Activated CD8-positive, alpha-beta memory T cell treated with anti-CD3 and anti-CD28 coated beads for 36 hours (primary cell): ENCODE results near the gene BLMH. TPM values are rescaled to one million over a fixed set of nuclear protein-coding genes. Genes with fewer than 3 reads are reported as not detected.

ENCODE experiments used
- total RNA-seq, 2 experiments: library from RNA; stranded (reverse); gene quantifications; one replicate each; pipeline ENCODE4 v1.2.3, GENCODE V29; 2021

Gene BLMH
- total RNA-seq, 2 experiments from 2014 or later, result 75.6 to 75.7 TPM

Other genes with a start within 250 kb of the BLMH start
- 10 to 100 TPM; 25.3 to 26.2 TPM for gene NSRP1, start 175.1 kb downstream of the BLMH start, total RNA-seq
- gene SLC6A4, start 56.2 kb downstream of the BLMH start, total RNA-seq, result under 1 TPM in 1 of 2 experiments, not detected in 1; 0.04 TPM
- not detected for gene TMIGD1, start 42.1 kb upstream of the BLMH start, total RNA-seq
- gene CPD, start 87.0 kb upstream of the BLMH start, total RNA-seq, result 10 to 100 TPM; 27.4 to 29.8 TPM
- 10 to 100 TPM; 47.0 to 48.6 TPM for gene GOSR1, start 185.5 kb upstream of the BLMH start, total RNA-seq